GM18951 (cell line): Measurements from ENCODE around the gene TMEM33.

Experiments used
- POLR2A ChIP-seq: IDR thresholded peaks from 4 replicates; pipeline ENCODE4 v1.6.1; 2011; ENCODE audit warnings: mild to moderate bottlenecking; ENCODE audit not compliant: insufficient read length, insufficient read depth; ENCODE audit errors: extremely low read depth
- in situ Hi-C: fragments of 300-500 bp; cut with MboI; formaldehyde crosslinking; loops from one replicate; pipeline ENCODE4 v1.12.0; 2022; ENCODE audit warnings: low sequenced_read_pairs, mixed read lengths, inconsistent platforms; ENCODE audit not compliant: unreplicated experiment

TMEM33 gene

DNA sequence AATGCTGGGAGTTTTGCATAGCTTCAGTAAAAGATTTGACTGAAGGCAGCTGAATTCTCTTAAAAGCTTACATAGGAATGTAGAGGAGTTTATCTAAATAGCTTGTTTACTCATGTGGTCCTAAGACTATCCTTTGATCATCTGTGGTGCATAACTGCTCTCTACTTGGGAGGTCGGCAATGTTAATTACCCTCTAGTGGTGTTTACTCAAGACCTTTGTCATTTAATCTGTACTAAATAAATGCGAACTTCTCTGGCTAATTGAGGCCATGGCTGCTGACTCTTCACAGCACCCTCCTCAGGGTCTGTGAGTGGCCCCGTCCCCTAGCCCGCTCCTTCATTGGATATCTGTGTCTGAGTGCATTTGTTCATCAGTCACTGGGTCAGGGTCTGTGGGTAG lies 13.8 kb upstream of the TMEM33 start:
- in situ Hi-C loops: no loop called here
- TF ChIP-seq POLR2A: no peak

GRCh38 chr4:41927796-41928499 lies 7.3 kb upstream of the TMEM33 start:
- TF ChIP-seq POLR2A: no peak
- in situ Hi-C loops: no loop called here

GRCh38 chr4:41930139-41930831 lies 4.9 kb upstream of the TMEM33 start:
- in situ Hi-C loops: no loop called here
- no peak for TF ChIP-seq POLR2A

GRCh38 chr4:41932988-41933387 lies 2.2 kb upstream of the TMEM33 start:
- in situ Hi-C loops: no loop called here
- TF ChIP-seq POLR2A: no peak

DNA sequence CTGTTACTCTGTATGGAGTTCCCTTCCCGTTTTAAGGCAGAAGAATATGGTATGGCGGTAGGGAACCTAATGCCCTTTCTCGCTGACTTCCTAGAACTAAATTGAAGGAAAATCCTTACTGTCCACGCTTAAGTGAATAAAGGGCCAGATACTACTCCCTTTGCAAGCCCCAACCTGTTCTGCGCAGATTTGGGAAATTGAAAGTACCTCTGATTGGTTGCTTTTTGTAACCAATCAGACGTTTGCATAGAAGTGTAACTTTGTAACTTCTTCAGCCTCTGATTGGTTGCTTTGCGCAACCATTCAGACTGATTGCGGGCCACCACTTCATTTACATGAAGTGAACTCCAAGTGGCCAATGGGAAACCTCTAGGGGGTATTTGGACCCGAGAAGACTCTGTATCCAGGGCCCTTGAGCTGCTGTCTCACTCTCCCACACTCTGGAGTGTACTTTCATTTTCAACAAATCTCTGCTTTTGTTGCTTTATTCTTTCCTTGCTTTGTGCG lies 1.2 kb upstream of the TMEM33 start:
- no peak for TF ChIP-seq POLR2A
- in situ Hi-C loops: no loop called here

GRCh38 chr4:41934514-41934900 lies 722 bp upstream of the TMEM33 start:
- no peak for TF ChIP-seq POLR2A
- in situ Hi-C loops: no loop called here

GRCh38 chr4:41935652-41936021 lies 408 bp downstream of the TMEM33 start:
- in situ Hi-C loops: no loop called here
- TF ChIP-seq POLR2A: no peak

DNA sequence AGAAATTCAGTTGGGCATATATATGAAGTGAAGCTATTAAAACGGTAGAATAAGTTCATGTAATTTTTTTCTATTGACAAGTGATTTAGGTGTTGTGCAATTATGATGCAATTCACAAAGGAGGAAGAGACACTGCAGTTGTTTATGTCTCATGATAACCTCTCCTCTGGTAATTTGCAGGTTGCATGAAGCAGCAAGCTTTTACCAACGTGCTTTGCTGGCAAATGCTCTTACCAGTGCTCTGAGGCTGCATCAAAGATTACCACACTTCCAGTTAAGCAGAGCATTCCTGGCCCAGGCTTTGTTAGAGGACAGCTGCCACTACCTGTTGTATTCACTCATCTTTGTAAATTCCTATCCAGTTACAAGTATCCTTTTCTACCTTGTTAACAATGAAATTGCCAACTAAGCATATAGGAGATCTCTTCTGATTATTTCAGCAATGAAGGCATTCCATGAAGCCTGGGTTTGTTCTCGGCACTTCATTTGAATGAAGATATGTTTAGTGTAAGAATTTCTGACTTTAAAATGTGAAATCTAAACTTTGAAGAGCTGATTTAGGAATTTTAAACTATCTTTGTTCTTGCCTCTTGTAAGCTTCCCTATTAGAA lies 3.9 kb downstream of the TMEM33 start:
- in situ Hi-C loops: no loop called here
- no peak for TF ChIP-seq POLR2A

DNA sequence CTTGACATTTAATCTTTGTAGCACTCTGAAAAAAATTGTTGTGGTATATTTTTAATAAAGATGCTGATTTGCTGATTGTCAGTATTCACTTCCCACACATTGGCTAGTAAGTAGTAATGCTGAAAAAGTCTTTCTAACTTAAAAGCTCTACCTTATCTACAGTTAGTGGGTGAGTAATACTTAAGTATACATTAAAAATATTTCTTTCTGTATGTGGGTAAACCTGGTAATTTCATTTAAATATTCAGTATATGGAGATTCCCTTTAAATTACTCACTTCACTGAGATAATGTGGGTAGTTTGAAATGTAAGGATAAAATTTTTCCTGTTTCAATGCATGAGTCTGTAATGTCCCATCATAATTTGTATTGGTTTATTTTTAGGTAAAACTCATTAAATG lies 5.6 kb downstream of the TMEM33 start:
- in situ Hi-C loops: no loop called here
- no peak for TF ChIP-seq POLR2A

GRCh38 chr4:41943506-41943905 lies 8.3 kb downstream of the TMEM33 start:
- in situ Hi-C loops: no loop called here
- no peak for TF ChIP-seq POLR2A

- TF ChIP-seq POLR2A: no peak
- in situ Hi-C loops: no loop called here
Observed at GRCh38 chr4:41944089-41944488, 8.9 kb downstream of the TMEM33 start.

DNA sequence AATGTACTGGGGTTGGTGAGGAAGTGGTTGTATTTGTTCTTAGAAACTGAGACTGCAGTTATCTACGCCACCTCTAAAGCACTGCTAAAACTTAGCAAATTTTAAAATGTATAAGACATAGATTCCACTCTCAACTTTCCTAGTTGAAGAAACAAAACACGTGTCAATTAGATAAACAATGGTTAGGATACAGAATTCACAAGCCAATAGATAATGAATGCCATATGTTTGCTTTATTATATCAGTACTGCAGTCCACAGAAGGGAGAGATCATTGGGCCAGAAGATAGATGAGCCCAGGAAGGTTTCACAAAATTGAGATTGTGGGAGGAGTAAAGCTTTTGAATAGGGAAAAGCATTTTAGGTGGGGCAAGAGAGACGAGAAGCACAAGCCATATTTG lies 14.3 kb downstream of the TMEM33 start:
- no peak for TF ChIP-seq POLR2A
- in situ Hi-C loops: no loop called here

DNA sequence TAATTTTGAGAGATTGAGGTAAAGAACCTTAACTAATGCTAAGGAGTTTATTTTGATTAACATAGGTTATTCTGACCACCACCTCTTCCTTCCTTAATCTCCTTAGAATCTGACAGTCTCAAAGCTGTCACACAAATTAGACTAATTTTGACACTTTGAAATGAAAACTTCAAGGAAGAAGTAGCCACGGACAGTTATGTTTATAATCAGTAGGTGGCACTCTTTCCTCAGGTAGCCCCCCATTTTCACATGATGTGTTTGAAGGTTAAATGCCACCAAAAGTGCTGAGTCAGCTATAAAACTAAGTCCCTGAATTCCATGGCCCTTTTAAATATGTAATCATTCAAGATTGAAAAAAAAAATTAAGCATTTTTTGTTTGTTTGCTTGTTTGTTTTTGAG lies 22.4 kb downstream of the TMEM33 start:
- in situ Hi-C loops: loop anchor here (25.0 kb wide), 2 partner anchors 305 to 555 kb away; no protein-coding TSS in a partner anchor
- no peak for TF ChIP-seq POLR2A

DNA sequence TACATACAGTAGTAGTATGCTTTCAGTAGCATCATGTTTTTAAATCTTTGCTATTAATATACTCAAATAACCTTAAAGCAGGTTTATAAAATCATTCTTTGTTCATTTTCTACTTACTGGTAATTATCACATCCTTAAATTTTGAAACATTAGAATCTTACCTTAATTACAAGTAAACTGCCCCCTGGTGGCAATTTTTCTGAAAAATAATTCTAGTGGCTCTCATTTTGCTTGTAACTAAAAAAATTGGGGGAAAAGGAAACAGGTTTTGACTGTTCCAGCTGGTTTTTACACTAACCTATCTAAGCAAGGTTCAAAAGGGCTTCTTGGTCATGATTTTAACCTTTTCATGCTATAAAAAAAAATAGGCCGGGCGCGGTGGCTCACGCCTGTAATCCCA lies 27.9 kb downstream of the TMEM33 start:
- in situ Hi-C loops: loop anchor here (25.0 kb wide), 2 partner anchors 299 to 549 kb away; no protein-coding TSS in a partner anchor
- TF ChIP-seq POLR2A: no peak
